Prostate gland (tissue), 2 donors: ENCODE data around the gene SAMD9L. TPM values are rescaled to one million over a fixed set of nuclear protein-coding genes. Genes with fewer than 3 reads are reported as not detected.

ENCODE experiments used
- DNase-seq: peaks from one replicate; pipeline ENCODE4 v3.0.0-alpha.2; 2019; ENCODE audit warnings: low spot score
- H3K27ac ChIP-seq, 2 donors: fragments of 200-600 bp; sonication (generic); 2 replicates each; pipeline ENCODE4 v1.5.1; 2017 to 2019
- H3K27me3 ChIP-seq: fragments of 200-600 bp; sonication (generic); replicated peaks from 2 replicates; pipeline ENCODE4 v1.5.1; 2019; ENCODE audit not compliant: insufficient read depth
- H3K36me3 ChIP-seq, 2 donors: fragments of 200-600 bp; sonication (generic); 1 replicate in 1 of 2; 2 replicates in 1 of 2; pipeline versions ENCODE4 v1.5.1 to v1.8.1; 2017 to 2019
- H3K4me1 ChIP-seq: fragments of 200-600 bp; sonication (generic); replicated peaks from 2 replicates; pipeline ENCODE4 v1.5.1; 2019
- H3K4me3 ChIP-seq, 2 donors: fragments of 200-600 bp; sonication (generic); 2 replicates each; pipeline ENCODE4 v1.5.1; 2017 to 2019
- H3K9me3 ChIP-seq: fragments of 200-600 bp; sonication (generic); 2 replicates; pipeline ENCODE4 v1.5.1; 2017
- POLR2A ChIP-seq: fragments of 450-650 bp; IDR thresholded peaks from one replicate; pipeline ENCODE4 v1.6.1; 2016; ENCODE audit warnings: antibody characterized with exemption, mild to moderate bottlenecking
- POLR2AphosphoS5 ChIP-seq: sonication (generic); formaldehyde crosslinking; IDR thresholded peaks from one replicate; pipeline ENCODE4 v1.6.1; 2017; ENCODE audit warnings: antibody characterized with exemption
- WGBS: methylation state at CpG from one replicate; pipeline ENCODE4 v1.1.5; 2018; 5-methylcytosine and 5-hydroxymethylcytosine counted together
- intact Hi-C: fragments of 100-400 bp; cut with DNase I; formaldehyde crosslinking; loops from one replicate; pipeline ENCODE4 v1.14.2; 2022
- total RNA-seq, 2 donors: library from RNA; depleted of rRNA; stranded (reverse); fragments of >200 nt; gene quantifications; one replicate each; pipeline ENCODE4 v1.1.0, GENCODE V29; 2016
- TF ChIP-seq, protein P1 (sequence below), 4 experiments: fragments of 200-600 bp in 2 of 4; fragments of 450-650 bp in 2 of 4; sonication (generic) in 2 of 4; IDR thresholded peaks; 1 replicate in 3 of 4; 2 replicates in 1 of 4; pipeline ENCODE4 v1.5.1; 2016 to 2019; ENCODE audit warnings: antibody characterized with exemption in 4 of 4, mild to moderate bottlenecking in 2 of 4, moderate library complexity in 2 of 4

The SAMD9L gene
- total RNA-seq, 2 donors from 2014 or later: 2.2 to 6.2 TPM

- intact Hi-C loops: no loop called here
- WGBS: 94% methylated on average over 13 of the region's 13 CpGs
- Histone ChIP-seq H3K4me3 (no peak overlapping the region), H3K27me3 (no peaks in the 10 kb centered on the region), H3K4me1 (no peaks in the 10 kb centered on the region), H3K36me3 (no peaks in the 10 kb centered on the region), H3K9me3 (no peaks in the 10 kb centered on the region), H3K27ac (no peak overlapping the region)
- no peak for DNase-seq
- TF ChIP-seq, protein P1, sequence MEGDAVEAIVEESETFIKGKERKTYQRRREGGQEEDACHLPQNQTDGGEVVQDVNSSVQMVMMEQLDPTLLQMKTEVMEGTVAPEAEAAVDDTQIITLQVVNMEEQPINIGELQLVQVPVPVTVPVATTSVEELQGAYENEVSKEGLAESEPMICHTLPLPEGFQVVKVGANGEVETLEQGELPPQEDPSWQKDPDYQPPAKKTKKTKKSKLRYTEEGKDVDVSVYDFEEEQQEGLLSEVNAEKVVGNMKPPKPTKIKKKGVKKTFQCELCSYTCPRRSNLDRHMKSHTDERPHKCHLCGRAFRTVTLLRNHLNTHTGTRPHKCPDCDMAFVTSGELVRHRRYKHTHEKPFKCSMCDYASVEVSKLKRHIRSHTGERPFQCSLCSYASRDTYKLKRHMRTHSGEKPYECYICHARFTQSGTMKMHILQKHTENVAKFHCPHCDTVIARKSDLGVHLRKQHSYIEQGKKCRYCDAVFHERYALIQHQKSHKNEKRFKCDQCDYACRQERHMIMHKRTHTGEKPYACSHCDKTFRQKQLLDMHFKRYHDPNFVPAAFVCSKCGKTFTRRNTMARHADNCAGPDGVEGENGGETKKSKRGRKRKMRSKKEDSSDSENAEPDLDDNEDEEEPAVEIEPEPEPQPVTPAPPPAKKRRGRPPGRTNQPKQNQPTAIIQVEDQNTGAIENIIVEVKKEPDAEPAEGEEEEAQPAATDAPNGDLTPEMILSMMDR (IDR thresholded peaks at IDR 0.05): no peak
- TF ChIP-seq POLR2AphosphoS5 (no peak), POLR2A (no peak)
Measured at GRCh38 chr7:93108003-93108402, 40.2 kb downstream of the SAMD9L start.

- Histone ChIP-seq H3K4me1 (no peaks in the 10 kb centered on the region), H3K9me3 (no peaks in the 10 kb centered on the region), H3K4me3 (no peak overlapping the region), H3K27ac (no peak overlapping the region), H3K27me3 (no peaks in the 10 kb centered on the region), H3K36me3 (no peaks in the 10 kb centered on the region)
- 73% methylated on average over 2 of the region's 2 CpGs for WGBS
- TF ChIP-seq POLR2A (no peak), POLR2AphosphoS5 (no peak)
- TF ChIP-seq, protein P1 (IDR thresholded peaks at IDR 0.05): no peak
- intact Hi-C loops: no loop called here
- no peak for DNase-seq
Measured at GRCh38 chr7:93097388-93097787, 50.8 kb downstream of the SAMD9L start.

DNA sequence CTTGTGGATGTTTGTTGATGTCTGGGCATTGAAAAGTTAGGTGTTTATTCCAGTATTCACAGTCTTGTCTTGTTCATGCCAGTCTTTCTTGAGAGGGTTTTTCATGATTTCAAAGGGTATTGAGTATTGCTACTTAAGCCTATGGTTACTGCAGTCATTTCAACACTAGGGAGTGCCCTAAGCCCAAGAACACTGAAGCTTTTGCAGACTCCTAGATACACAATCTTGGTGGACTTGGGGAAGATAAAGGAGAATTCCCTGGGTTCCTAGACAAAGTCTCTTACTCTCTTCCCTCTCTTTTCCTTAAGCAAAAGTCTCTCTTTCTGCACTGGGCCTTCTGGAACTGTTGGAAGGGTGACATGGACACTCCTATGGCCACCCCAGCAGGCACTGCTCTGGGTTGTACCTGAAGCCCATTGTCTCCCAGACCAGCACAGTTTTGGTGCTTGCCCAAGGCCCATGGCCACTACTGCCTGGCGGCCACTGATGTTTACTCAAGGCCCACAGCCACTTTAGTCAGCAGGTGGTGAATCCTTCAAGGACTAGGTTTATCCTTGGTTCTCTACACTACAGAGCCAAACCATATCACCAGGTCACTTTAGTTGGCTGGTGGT lies 55.3 kb downstream of the SAMD9L start:
- no peaks in the 10 kb centered on the region for H3K27me3 ChIP-seq
- DNase-seq: no peak
- WGBS: 69% methylated on average over 1 of the region's 1 CpG
- intact Hi-C loops: no loop called here
- H3K36me3 ChIP-seq: no peaks in the 10 kb centered on the region
- no peak overlapping the region for H3K4me3 ChIP-seq
- TF ChIP-seq POLR2A: no peak
- no peak for TF ChIP-seq POLR2AphosphoS5
- TF ChIP-seq, protein P1 (IDR thresholded peaks at IDR 0.05): no peak
- H3K4me1 ChIP-seq: no peaks in the 10 kb centered on the region
- H3K27ac ChIP-seq: no peak overlapping the region
- H3K9me3 ChIP-seq: no peaks in the 10 kb centered on the region

Other genes starting within 250 kb of the SAMD9L start
- 1 to 10 TPM; 4.2 to 6.0 TPM for gene SAMD9, start 30.4 kb downstream of the SAMD9L start, total RNA-seq
- under 1 TPM; 0.41 to 0.45 TPM for gene HEPACAM2, start 78.1 kb upstream of the SAMD9L start, total RNA-seq
- 10 to 100 TPM; 14.1 to 20.6 TPM for gene VPS50, start 84.0 kb upstream of the SAMD9L start, total RNA-seq